Naive thymus-derived CD4-positive, alpha-beta T cell (primary cell): ENCODE results near the gene PIGN. TPM values are rescaled to one million over a fixed set of nuclear protein-coding genes. Genes with fewer than 3 reads are reported as not detected.

Experiments used
- ATAC-seq: fragments of 150-1000 bp; cut with Tn5 transposase; 2 replicates; pipeline ENCODE4 v1.10.0; 2021; ENCODE audit warnings: mild to moderate bottlenecking, moderate library complexity
- CTCF ChIA-PET: fragments of 350-600 bp; sonication (Branson Sonifier 250); formaldehyde crosslinking; loops from one replicate; lab custom pipeline; 2021; ENCODE audit warnings: antibody characterized with exemption; lab: Charles Lee
- POLR2A ChIA-PET: fragments of 350-600 bp; sonication (Branson Sonifier 250); formaldehyde crosslinking; loops from one replicate; lab custom pipeline; 2021; ENCODE audit warnings: antibody characterized with exemption, inconsistent platforms; lab: Charles Lee
- DNase-seq, 9 donors: peaks; one replicate each; pipeline versions ENCODE4 v3.0.0 to v3.0.0-alpha.2; 2020 to 2022; ENCODE audit warnings: mixed read lengths in 1 of 9
- H3K27ac ChIP-seq: one replicate; pipeline ENCODE4 v1.7.0; 2013; ENCODE audit warnings: mild to moderate bottlenecking, low read depth, low read length, moderate library complexity
- H3K27me3 ChIP-seq, 2 donors: one replicate each; pipeline ENCODE4 v1.7.0; 2013; ENCODE audit warnings: low read length in 2 of 2, mild to moderate bottlenecking in 2 of 2, moderate library complexity in 2 of 2; ENCODE audit not compliant: control insufficient read depth in 2 of 2, insufficient read depth in 2 of 2
- H3K36me3 ChIP-seq, 3 experiments: 1 replicate in 2 of 3; 2 replicates in 1 of 3; pipeline ENCODE4 v1.7.0; 2013; ENCODE audit warnings: low read length in 3 of 3, mild to moderate bottlenecking in 3 of 3, moderate library complexity in 1 of 3; ENCODE audit not compliant: insufficient read depth in 3 of 3, control insufficient read depth in 2 of 3
- H3K4me1 ChIP-seq, 2 donors: one replicate each; pipeline ENCODE4 v1.7.0; 2013; ENCODE audit warnings: low read length in 2 of 2, mild to moderate bottlenecking in 2 of 2, moderate library complexity in 1 of 2; ENCODE audit not compliant: control insufficient read depth in 2 of 2, insufficient read depth in 2 of 2
- H3K4me3 ChIP-seq: 2 replicates; pipeline ENCODE4 v1.7.0; 2013; ENCODE audit warnings: mild to moderate bottlenecking, low read length
- H3K9me3 ChIP-seq, 3 experiments: 1 replicate in 2 of 3; 2 replicates in 1 of 3; pipeline ENCODE4 v1.7.0; 2013; ENCODE audit warnings: low read length in 3 of 3; ENCODE audit not compliant: control insufficient read depth in 2 of 3
- H3K27ac Mint-ChIP-seq, 9 donors: one replicate each; pipeline ENCODE4 v1.8.0; 2020 to 2022; ENCODE audit warnings: mixed read lengths in 9 of 9, mild to moderate bottlenecking in 8 of 9, moderate library complexity in 5 of 9, inconsistent platforms in 2 of 9
- H3K27me3 Mint-ChIP-seq, 5 donors: one replicate each; pipeline ENCODE4 v1.8.0; 2021 to 2022; ENCODE audit warnings: mixed read lengths in 5 of 5, mild to moderate bottlenecking in 1 of 5
- H3K36me3 Mint-ChIP-seq, 5 donors: one replicate each; pipeline ENCODE4 v1.8.0; 2020 to 2022; ENCODE audit warnings: mixed read lengths in 5 of 5, mild to moderate bottlenecking in 3 of 5, inconsistent platforms in 1 of 5
- H3K4me1 Mint-ChIP-seq, 7 donors: one replicate each; pipeline ENCODE4 v1.8.0; 2020 to 2022; ENCODE audit warnings: mixed read lengths in 7 of 7, mild to moderate bottlenecking in 3 of 7, inconsistent platforms in 1 of 7
- H3K4me3 Mint-ChIP-seq, 10 donors: one replicate each; pipeline ENCODE4 v1.8.0; 2020 to 2022; ENCODE audit warnings: mild to moderate bottlenecking in 10 of 10, mixed read lengths in 10 of 10, moderate library complexity in 6 of 10, inconsistent platforms in 2 of 10
- H3K9me3 Mint-ChIP-seq, 11 donors: one replicate each; pipeline ENCODE4 v1.8.0; 2020 to 2022; ENCODE audit warnings: mixed read lengths in 11 of 11, mild to moderate bottlenecking in 4 of 11, inconsistent platforms in 1 of 11, moderate library complexity in 1 of 11
- intact Hi-C, 2 donors: fragments of 100-400 bp; cut with micrococcal nuclease; formaldehyde crosslinking; loops; one replicate each; pipeline ENCODE4 v1.15.1; 2023
- polyA plus RNA-seq, 2 donors: library from polyadenylated mRNA; unstranded; fragments of 300-500 nt; fragmentation: Illumina TruSeq; gene quantifications; one replicate each; pipeline ENCODE4 v1.2.3, GENCODE V29; 2021
- total RNA-seq, 6 experiments: library from RNA in 5 of 6; stranded (reverse) in 5 of 6; gene quantifications; 1 replicate in 5 of 6; 2 replicates in 1 of 6; pipeline ENCODE4 v1.2.3 and lab custom pipeline; 2021 to 2026

Gene PIGN
- total and polyA plus RNA-seq, 7 experiments from 2014 or later = 15.5 to 29.8 (median 21.4) TPM

- peaks cover 7 to 48% (median 36%) of the 10 kb centered on the region in 7 donors for H3K4me1 Mint-ChIP-seq
- H3K9me3 ChIP-seq = no peaks in the 10 kb centered on the region
- ATAC-seq (peak; percentile 80), DNase-seq (peak in 7 of 9 donors; percentile 33 to 74 (median 61))
- H3K36me3 Mint-ChIP-seq = peaks cover 0 to 21% (median 19%) of the 10 kb centered on the region in 5 donors
- no peak overlapping the region for H3K27ac ChIP-seq
- no peak overlapping the region for H3K4me3 ChIP-seq
- no peaks in the 10 kb centered on the region for H3K27me3 Mint-ChIP-seq
- H3K4me1 ChIP-seq = peaks cover 0 to 18% of the 10 kb centered on the region in 2 donors
- intact Hi-C loops = loop anchor here in 1 of 2 donors (5.0 to 10.0 kb wide), 2 partner anchors 53 to 111 kb away; no protein-coding TSS in a partner anchor
- H3K36me3 ChIP-seq = no peaks in the 10 kb centered on the region
- peak overlapping the region in 4 of 9 donors; percentile 5 to 30 (median 20) for H3K27ac Mint-ChIP-seq
- CTCF ChIA-PET = interaction anchor here (0.5 kb wide), 1 partner anchor 1709 kb away, joined by 3 read pairs; no protein-coding TSS in a partner anchor
- peaks cover 0 to 1% (median 0%) of the 10 kb centered on the region in 11 donors for H3K9me3 Mint-ChIP-seq
- POLR2A ChIA-PET = no interaction called here
- H3K4me3 Mint-ChIP-seq = peak overlapping the region in 7 of 10 donors; percentile 25 to 67 (median 51)
- no peaks in the 10 kb centered on the region for H3K27me3 ChIP-seq
Observed at GRCh38 chr18:62088156-62088555, 98.7 kb downstream of the PIGN start.

GRCh38 chr18:62085756-62086155, 101.1 kb downstream of the PIGN start:
- Mint-ChIP-seq H3K27ac (peak overlapping the region in 3 of 9 donors; percentile 14 to 44 (median 38)), H3K9me3 (peaks cover 0 to 1% (median 0%) of the 10 kb centered on the region in 11 donors), H3K27me3 (no peaks in the 10 kb centered on the region), H3K4me3 (peak overlapping the region in 2 of 10 donors; percentile 27 to 67), H3K4me1 (peaks cover 13 to 41% (median 36%) of the 10 kb centered on the region in 7 donors), H3K36me3 (peaks cover 0 to 30% (median 26%) of the 10 kb centered on the region in 5 donors)
- Histone ChIP-seq H3K4me3 (no peak overlapping the region), H3K27me3 (no peaks in the 10 kb centered on the region), H3K27ac (no peak overlapping the region), H3K4me1 (peaks cover 0 to 18% of the 10 kb centered on the region in 2 donors), H3K9me3 (no peaks in the 10 kb centered on the region), H3K36me3 (no peaks in the 10 kb centered on the region)
- POLR2A ChIA-PET = no interaction called here
- intact Hi-C loops = loop anchor here in 1 of 2 donors (5.0 to 10.0 kb wide), 2 partner anchors 51 to 108 kb away; no protein-coding TSS in a partner anchor
- ATAC-seq (no peak), DNase-seq (no peak)
- CTCF ChIA-PET = interaction anchor here (0.5 kb wide), 1 partner anchor 235 kb away, joined by 3 read pairs; no protein-coding TSS in a partner anchor

- no peak for DNase-seq
- Histone ChIP-seq H3K27ac (no peak overlapping the region), H3K9me3 (no peaks in the 10 kb centered on the region), H3K4me1 (peaks cover 0 to 2% of the 10 kb centered on the region in 2 donors), H3K27me3 (no peaks in the 10 kb centered on the region), H3K4me3 (no peak overlapping the region), H3K36me3 (no peaks in the 10 kb centered on the region)
- ATAC-seq = no peak
- Mint-ChIP-seq H3K27ac (no peak overlapping the region), H3K36me3 (peaks cover 6 to 40% (median 24%) of the 10 kb centered on the region in 5 donors), H3K4me3 (no peak overlapping the region), H3K27me3 (no peaks in the 10 kb centered on the region), H3K9me3 (no peaks in the 10 kb centered on the region), H3K4me1 (peaks cover 0 to 15% (median 10%) of the 10 kb centered on the region in 7 donors)
- intact Hi-C loops = loop anchor here in 1 of 2 donors (10.0 kb wide), 1 partner anchor 47 kb away; no protein-coding TSS in a partner anchor
- CTCF ChIA-PET = no interaction called here
- POLR2A ChIA-PET = no interaction called here
Observed at GRCh38 chr18:62081761-62082294, 105.0 kb downstream of the PIGN start.

- peaks cover 6 to 38% (median 22%) of the 10 kb centered on the region in 5 donors for H3K36me3 Mint-ChIP-seq
- no peak overlapping the region for H3K27ac Mint-ChIP-seq
- no peak overlapping the region for H3K4me3 Mint-ChIP-seq
- ATAC-seq (no peak), DNase-seq (no peak)
- H3K27me3 Mint-ChIP-seq = no peaks in the 10 kb centered on the region
- Histone ChIP-seq H3K27me3 (no peaks in the 10 kb centered on the region), H3K4me3 (no peak overlapping the region), H3K27ac (no peak overlapping the region), H3K4me1 (no peaks in the 10 kb centered on the region), H3K9me3 (no peaks in the 10 kb centered on the region), H3K36me3 (no peaks in the 10 kb centered on the region)
- POLR2A ChIA-PET = no interaction called here
- peaks cover 0 to 9% (median 7%) of the 10 kb centered on the region in 7 donors for H3K4me1 Mint-ChIP-seq
- no peaks in the 10 kb centered on the region for H3K9me3 Mint-ChIP-seq
- intact Hi-C loops = loop anchor here in 1 of 2 donors (10.0 kb wide), 1 partner anchor 46 kb away; no protein-coding TSS in a partner anchor
- CTCF ChIA-PET = no interaction called here
Observed at GRCh38 chr18:62081248-62081647, 105.6 kb downstream of the PIGN start.

- no peaks in the 10 kb centered on the region for H3K9me3 Mint-ChIP-seq
- peaks cover 0 to 7% (median 0%) of the 10 kb centered on the region in 7 donors for H3K4me1 Mint-ChIP-seq
- H3K36me3 Mint-ChIP-seq = peaks cover 6 to 33% (median 20%) of the 10 kb centered on the region in 5 donors
- ATAC-seq (no peak), DNase-seq (no peak)
- H3K27ac Mint-ChIP-seq = no peak overlapping the region
- POLR2A ChIA-PET = no interaction called here
- intact Hi-C loops = loop anchor here in 1 of 2 donors (10.0 kb wide), 1 partner anchor 46 kb away; no protein-coding TSS in a partner anchor
- H3K4me3 Mint-ChIP-seq = no peak overlapping the region
- H3K4me3 ChIP-seq = no peak overlapping the region
- H3K4me1 ChIP-seq = no peaks in the 10 kb centered on the region
- CTCF ChIA-PET = no interaction called here
- no peaks in the 10 kb centered on the region for H3K9me3 ChIP-seq
- H3K36me3 ChIP-seq = no peaks in the 10 kb centered on the region
- no peak overlapping the region for H3K27ac ChIP-seq
- H3K27me3 Mint-ChIP-seq = no peaks in the 10 kb centered on the region
- H3K27me3 ChIP-seq = no peaks in the 10 kb centered on the region
Observed at GRCh38 chr18:62080172-62080900, 106.5 kb downstream of the PIGN start.

- H3K9me3 Mint-ChIP-seq = peaks cover 0 to 2% (median under 1%) of the 10 kb centered on the region in 11 donors
- H3K4me1 ChIP-seq = no peaks in the 10 kb centered on the region
- peaks cover 8 to 42% (median 24%) of the 10 kb centered on the region in 5 donors for H3K36me3 Mint-ChIP-seq
- intact Hi-C loops = no loop called here
- H3K4me1 Mint-ChIP-seq = peaks cover 0 to under 1% (median 0%) of the 10 kb centered on the region in 7 donors
- no peaks in the 10 kb centered on the region for H3K9me3 ChIP-seq
- H3K27ac Mint-ChIP-seq = no peak overlapping the region
- no peaks in the 10 kb centered on the region for H3K27me3 Mint-ChIP-seq
- H3K36me3 ChIP-seq = no peaks in the 10 kb centered on the region
- no peaks in the 10 kb centered on the region for H3K27me3 ChIP-seq
- H3K4me3 ChIP-seq = no peak overlapping the region
- ChIA-PET POLR2A (no interaction called here), CTCF (no interaction called here)
- ATAC-seq (no peak), DNase-seq (no peak)
- H3K27ac ChIP-seq = no peak overlapping the region
- no peak overlapping the region for H3K4me3 Mint-ChIP-seq
Observed at GRCh38 chr18:62073461-62074281, 113.2 kb downstream of the PIGN start.
